OCI-LY1 (cell line): ENCODE results near the gene MXD4.

Source experiments
- CTCF ChIP-seq: fragments of 200-600 bp; sonication (generic), shearing (Covaris generic); IDR thresholded peaks from 2 replicates; pipeline ENCODE4 v1.5.1; 2017; ENCODE audit warnings: mild to moderate bottlenecking, antibody characterized with exemption, low read length, moderate library complexity, mixed read lengths
- EZH2 ChIP-seq: fragments of 200-600 bp; sonication (generic), shearing (Covaris generic); IDR thresholded peaks from 2 replicates; pipeline ENCODE4 v1.8.0; 2017; ENCODE audit warnings: borderline replicate concordance, mixed run types, mild to moderate bottlenecking, antibody characterized with exemption, low read length, moderate library complexity, mixed read lengths

- no peak for TF ChIP-seq CTCF
- no peak for TF ChIP-seq EZH2
These were observed 20.9 kb downstream of the MXD4 start for GRCh38 chr4:2241003-2241402.
